Right lobe of liver (tissue), 6 donors: Measurements from ENCODE around the gene ZNF543. TPM values are rescaled to one million over a fixed set of nuclear protein-coding genes. Genes with fewer than 3 reads are reported as not detected.

Experiments used
- ATAC-seq, 4 donors: fragments of 200-7000 bp; cut with Tn5 transposase; one replicate each; pipeline ENCODE4 v1.9.1; 2020; ENCODE audit warnings: mild to moderate bottlenecking in 4 of 4, moderate library complexity in 4 of 4
- DNase-seq, 3 donors: peaks; one replicate each; pipeline ENCODE4 v3.0.0-alpha.2; 2020
- H3K27ac ChIP-seq, 3 donors: fragments of 200-600 bp; one replicate each; pipeline ENCODE4 v1.8.0; 2022
- H3K27me3 ChIP-seq, 2 donors: fragments of 200-600 bp; one replicate each; pipeline ENCODE4 v1.8.0; 2022
- H3K36me3 ChIP-seq, 4 donors: fragments of 200-600 bp; sonication (generic) in 1 of 4; one replicate each; pipeline versions ENCODE4 v1.5.1 to v1.8.0; 2017 to 2022; ENCODE audit warnings: control low read depth in 1 of 4
- H3K4me1 ChIP-seq, 4 donors: fragments of 200-600 bp; sonication (generic) in 1 of 4; one replicate each; pipeline versions ENCODE4 v1.5.1 to v1.8.0; 2017 to 2022; ENCODE audit warnings: control low read depth in 1 of 4
- H3K4me3 ChIP-seq, 3 donors: fragments of 200-600 bp; one replicate each; pipeline ENCODE4 v1.8.0; 2022
- H3K9me3 ChIP-seq, 4 donors: fragments of 200-600 bp; sonication (generic) in 1 of 4; one replicate each; pipeline versions ENCODE4 v1.5.1 to v1.8.0; 2017 to 2022; ENCODE audit warnings: control low read depth in 1 of 4
- CTCF ChIP-seq, 4 donors: fragments of 200-600 bp in 3 of 4; fragments of 450-650 bp in 1 of 4; IDR thresholded peaks; one replicate each; pipeline versions ENCODE4 v1.5.1 to v1.8.0; 2016 to 2022; ENCODE audit warnings: antibody characterized with exemption in 4 of 4, mild to moderate bottlenecking in 2 of 4
- POLR2A ChIP-seq: fragments of 450-650 bp; IDR thresholded peaks from one replicate; pipeline ENCODE4 v1.6.1; 2017; ENCODE audit warnings: antibody characterized with exemption, mild to moderate bottlenecking
- WGBS: methylation state at CpG from one replicate; pipeline ENCODE4 v1.1.6; 2018; ENCODE audit warnings: low coverage, low lambda C conversion rate; ENCODE audit not compliant: insufficient coverage; ENCODE audit errors: missing lambda C conversion rate; 5-methylcytosine and 5-hydroxymethylcytosine counted together
- intact Hi-C, 2 donors: fragments of 100-400 bp; cut with DNase I; formaldehyde crosslinking; loops; one replicate each; pipeline versions ENCODE4 v1.11.2 to v1.14.1; 2022
- total RNA-seq, 6 experiments: library from RNA; depleted of rRNA in 2 of 6; stranded (reverse); fragments of >200 nt in 2 of 6; fragmentation: NEBNext Ultra II Directional in 3 of 6; extraction: Animal tissue kit (Norgen Biotek cat#: 25700) in 3 of 6; gene quantifications; one replicate each; pipeline versions ENCODE4 v1.1.0 to v1.2.4, GENCODE V29; 2016 to 2023
- donor health status: DM: no; HTN: yes; CAD: no.
- donor health status: DM: no; HTN: no; CAD: no.
- donor health status: DM: no; HTN: no; CAD: no.
- donor health status: DM: no; HTN: yes; CAD: no.
- donor health status: DM: no; HTN: yes; CAD: no.

ZNF543 gene
- total RNA-seq, 6 experiments from 2014 or later, result 1.9 to 2.7 (median 2.4) TPM

- no CpG with 5 or more reads among the region's 1 CpG for WGBS
- intact Hi-C loops, result no loop called here
- H3K36me3 ChIP-seq, result peaks cover 0 to 7% (median 0%) of the 10 kb centered on the region in 4 donors
- no peaks in the 10 kb centered on the region for H3K9me3 ChIP-seq
- ATAC-seq (peak in 1 of 4 donors; percentile 38), DNase-seq (no peak)
- no peak overlapping the region for H3K4me3 ChIP-seq
- no peaks in the 10 kb centered on the region for H3K27me3 ChIP-seq
- no peak for TF ChIP-seq POLR2A
- no peak for TF ChIP-seq CTCF (IDR thresholded peaks at IDR 0.05)
- no peak overlapping the region for H3K27ac ChIP-seq
- H3K4me1 ChIP-seq, result no peaks in the 10 kb centered on the region
These were observed 18.2 kb upstream of the ZNF543 start for GRCh38 chr19:57302020-57302465.

GRCh38 chr19:57302727-57303401 lies 17.4 kb upstream of the ZNF543 start:
- no peaks in the 10 kb centered on the region for H3K4me1 ChIP-seq
- H3K27me3 ChIP-seq, result no peaks in the 10 kb centered on the region
- H3K27ac ChIP-seq, result no peak overlapping the region
- peaks cover 0 to 7% (median 0%) of the 10 kb centered on the region in 4 donors for H3K36me3 ChIP-seq
- intact Hi-C loops, result no loop called here
- no peak overlapping the region for H3K4me3 ChIP-seq
- 63% methylated on average over 7 of the region's 7 CpGs for WGBS
- ATAC-seq (peak in 1 of 4 donors; percentile 36), DNase-seq (no peak)
- TF ChIP-seq CTCF (IDR thresholded peaks at IDR 0.05), result no peak
- TF ChIP-seq POLR2A, result no peak
- no peaks in the 10 kb centered on the region for H3K9me3 ChIP-seq

GRCh38 chr19:57305056-57305455 lies 15.2 kb upstream of the ZNF543 start:
- peaks cover 0 to 6% (median 0%) of the 10 kb centered on the region in 4 donors for H3K9me3 ChIP-seq
- ATAC-seq, result no peak
- 0% methylated on average over 1 of the region's 1 CpG for WGBS

GRCh38 chr19:57308514-57308913 lies 11.8 kb upstream of the ZNF543 start:
- Histone ChIP-seq H3K36me3 (no peaks in the 10 kb centered on the region), H3K4me1 (no peaks in the 10 kb centered on the region), H3K4me3 (no peak overlapping the region), H3K27me3 (no peaks in the 10 kb centered on the region), H3K27ac (no peak overlapping the region), H3K9me3 (peaks cover 0 to 6% (median 0%) of the 10 kb centered on the region in 4 donors)
- TF ChIP-seq POLR2A (no peak), CTCF (IDR thresholded peaks at IDR 0.05) (no peak)
- ATAC-seq (no peak), DNase-seq (no peak)
- intact Hi-C loops, result no loop called here

More at GRCh38 chr19:57305056-57305455, 15.2 kb upstream of the ZNF543 start:
- no peaks in the 10 kb centered on the region for H3K27me3 ChIP-seq
- intact Hi-C loops, result no loop called here
- no peak for TF ChIP-seq POLR2A
- TF ChIP-seq CTCF (IDR thresholded peaks at IDR 0.05), result no peak
- no peak overlapping the region for H3K27ac ChIP-seq
- no peaks in the 10 kb centered on the region for H3K4me1 ChIP-seq
- DNase-seq, result no peak
- H3K4me3 ChIP-seq, result no peak overlapping the region
- H3K36me3 ChIP-seq, result peaks cover 0 to 6% (median 0%) of the 10 kb centered on the region in 4 donors
